Measurements from ENCODE around the gene GABRR2.

GABRR2 gene

GRCh38 chr6:89328976-89329375, 13.9 kb upstream of the GABRR2 start:
- TF ChIP-seq, protein P1, sequence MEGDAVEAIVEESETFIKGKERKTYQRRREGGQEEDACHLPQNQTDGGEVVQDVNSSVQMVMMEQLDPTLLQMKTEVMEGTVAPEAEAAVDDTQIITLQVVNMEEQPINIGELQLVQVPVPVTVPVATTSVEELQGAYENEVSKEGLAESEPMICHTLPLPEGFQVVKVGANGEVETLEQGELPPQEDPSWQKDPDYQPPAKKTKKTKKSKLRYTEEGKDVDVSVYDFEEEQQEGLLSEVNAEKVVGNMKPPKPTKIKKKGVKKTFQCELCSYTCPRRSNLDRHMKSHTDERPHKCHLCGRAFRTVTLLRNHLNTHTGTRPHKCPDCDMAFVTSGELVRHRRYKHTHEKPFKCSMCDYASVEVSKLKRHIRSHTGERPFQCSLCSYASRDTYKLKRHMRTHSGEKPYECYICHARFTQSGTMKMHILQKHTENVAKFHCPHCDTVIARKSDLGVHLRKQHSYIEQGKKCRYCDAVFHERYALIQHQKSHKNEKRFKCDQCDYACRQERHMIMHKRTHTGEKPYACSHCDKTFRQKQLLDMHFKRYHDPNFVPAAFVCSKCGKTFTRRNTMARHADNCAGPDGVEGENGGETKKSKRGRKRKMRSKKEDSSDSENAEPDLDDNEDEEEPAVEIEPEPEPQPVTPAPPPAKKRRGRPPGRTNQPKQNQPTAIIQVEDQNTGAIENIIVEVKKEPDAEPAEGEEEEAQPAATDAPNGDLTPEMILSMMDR (IDR thresholded peaks at IDR 0.05; ENCODE audit: low read depth, low read length, missing control alignments), result no peak
- no peak overlapping the region for H3K4me3 ChIP-seq (ENCODE audit: low read depth, low read length)
- no peak for DNase-seq (ENCODE audit: low read depth)

DNA sequence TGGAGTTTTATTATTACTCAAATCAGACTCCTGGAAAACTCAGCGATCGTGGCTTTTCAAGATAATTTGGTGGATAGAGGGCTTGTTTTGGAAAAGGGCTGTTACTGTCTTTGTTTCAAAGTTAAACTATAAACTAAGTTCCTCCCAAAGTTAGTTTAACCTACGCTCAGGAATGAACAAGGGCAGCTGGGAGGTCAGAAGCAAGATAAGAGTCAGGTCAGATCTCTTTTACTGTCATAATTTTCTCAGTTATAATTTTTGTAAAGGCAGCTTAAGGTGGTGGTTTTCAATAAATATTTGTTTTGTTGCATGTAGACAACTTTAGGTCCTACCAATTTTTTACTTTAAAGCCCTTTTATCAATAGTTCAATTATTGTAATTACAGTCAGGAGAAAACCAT, 9.2 kb upstream of the GABRR2 start:
- TF ChIP-seq, protein P1 (IDR thresholded peaks at IDR 0.05; ENCODE audit: low read depth, low read length, missing control alignments), result no peak
- H3K4me3 ChIP-seq (ENCODE audit: low read depth, low read length), result no peak overlapping the region

GRCh38 chr6:89323511-89323971, 8.4 kb upstream of the GABRR2 start:
- H3K4me3 ChIP-seq (ENCODE audit: low read depth, low read length), result no peak overlapping the region
- no peak for DNase-seq (ENCODE audit: low read depth)
- TF ChIP-seq, protein P1 (IDR thresholded peaks at IDR 0.05; ENCODE audit: low read depth, low read length, missing control alignments), result no peak

More for the DNA sequence above, 9.2 kb upstream of the GABRR2 start:
- no peak for DNase-seq (ENCODE audit: low read depth)

GRCh38 chr6:89321131-89321970, 6.3 kb upstream of the GABRR2 start:
- TF ChIP-seq, protein P1 (IDR thresholded peaks at IDR 0.05; ENCODE audit: low read depth, low read length, missing control alignments), result no peak
- no peak overlapping the region for H3K4me3 ChIP-seq (ENCODE audit: low read depth, low read length)
- no peak for DNase-seq (ENCODE audit: low read depth)

DNA sequence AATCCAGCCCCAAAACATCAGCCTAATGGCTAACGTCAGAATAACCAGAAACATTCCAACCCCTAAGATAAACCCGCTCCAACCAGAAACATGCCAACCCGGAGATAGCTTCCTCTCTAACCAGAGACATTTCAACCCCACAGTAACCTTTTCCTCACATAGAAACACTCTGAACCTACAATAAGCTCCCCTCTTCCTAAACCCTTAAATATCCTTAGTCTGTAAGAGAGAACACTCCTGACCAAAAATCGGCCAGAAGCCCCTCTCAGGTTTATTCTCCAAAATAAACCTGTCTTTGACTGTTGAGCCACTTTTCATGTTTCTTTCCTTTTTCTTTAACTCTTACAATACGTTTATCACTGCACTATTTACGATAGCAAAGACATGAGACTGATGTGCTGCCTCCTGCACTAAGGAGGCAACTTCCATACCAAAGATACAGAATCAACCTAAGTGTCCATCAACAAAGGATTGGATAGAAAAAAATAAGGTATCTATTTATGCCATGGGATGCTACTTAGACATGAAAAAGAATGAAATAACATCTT, 5.0 kb upstream of the GABRR2 start:
- TF ChIP-seq, protein P1 (IDR thresholded peaks at IDR 0.05; ENCODE audit: low read depth, low read length, missing control alignments), result no peak
- no peak overlapping the region for H3K4me3 ChIP-seq (ENCODE audit: low read depth, low read length)
- no peak for DNase-seq (ENCODE audit: low read depth)

DNA sequence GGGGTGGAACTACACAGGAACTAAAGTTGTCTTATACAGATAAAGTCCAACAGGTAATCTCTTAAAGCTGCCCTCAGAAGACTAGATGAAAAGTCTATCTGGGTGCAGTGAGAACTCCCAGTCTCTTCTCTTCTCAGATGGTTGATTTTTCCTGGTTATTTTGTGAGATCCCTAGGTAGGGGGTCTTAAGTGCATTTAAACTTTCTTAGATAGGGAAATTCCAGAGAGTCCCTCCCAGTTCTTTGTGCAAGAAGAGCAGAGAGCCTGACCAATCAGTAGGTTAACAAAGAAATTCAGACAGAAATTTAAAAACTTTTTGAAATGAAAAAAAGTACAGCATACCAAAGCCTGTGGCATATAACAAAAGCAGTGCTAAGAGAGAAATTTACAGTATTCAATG, 2.0 kb upstream of the GABRR2 start:
- no peak for DNase-seq (ENCODE audit: low read depth)
- no peak overlapping the region for H3K4me3 ChIP-seq (ENCODE audit: low read depth, low read length)
- TF ChIP-seq, protein P1 (IDR thresholded peaks at IDR 0.05; ENCODE audit: low read depth, low read length, missing control alignments), result no peak
